DMS 273 (cell line): Measurements from ENCODE around the gene MIGA2.

Experiments used
- DNase-seq: peaks from one replicate; lab custom pipeline; 2025; ENCODE audit not compliant: unreplicated experiment; lab: John Stamatoyannopoulos, UW

MIGA2 gene

DNA sequence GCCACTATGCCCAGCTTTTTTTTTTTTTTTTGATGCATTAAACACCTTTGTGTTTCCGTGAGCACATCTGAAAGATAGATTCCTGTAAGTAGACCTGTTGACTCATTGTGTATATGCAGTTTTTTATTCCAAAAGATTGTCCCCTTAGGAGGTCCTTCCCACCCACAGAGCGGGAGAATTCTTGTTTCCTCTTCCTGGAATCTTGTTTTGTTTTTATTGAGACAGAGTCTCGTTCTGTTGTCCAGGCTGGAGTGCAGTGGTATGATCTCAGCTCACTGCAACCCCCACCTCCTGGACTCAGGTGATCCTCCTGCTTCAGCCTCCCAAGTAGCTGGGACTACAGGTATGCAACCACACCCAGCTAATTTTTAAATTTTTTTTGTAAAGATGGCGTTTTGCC lies 82.4 kb downstream of the MIGA2 start:
- no peak for DNase-seq

DNA sequence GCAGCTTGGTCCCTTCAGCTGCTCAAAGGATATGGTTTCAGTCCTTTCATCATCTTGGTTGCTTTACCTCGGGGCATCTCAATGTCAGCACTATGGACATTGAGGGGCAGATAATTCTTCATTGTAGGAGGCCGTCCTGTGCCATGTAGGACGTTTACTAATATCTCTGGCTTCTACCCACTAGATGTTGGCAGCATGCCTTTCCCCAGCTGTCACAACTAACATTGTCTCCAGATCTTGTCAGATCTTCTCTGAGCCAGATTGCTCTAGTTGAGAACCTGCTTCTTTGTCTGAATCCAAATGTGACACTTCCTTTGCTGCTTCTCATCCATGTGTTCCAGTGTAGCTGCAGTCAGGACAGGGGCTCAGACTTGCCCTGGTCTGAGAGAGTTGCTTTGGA lies 85.1 kb downstream of the MIGA2 start:
- no peak for DNase-seq
